Right lobe of liver (tissue), 6 donors: ENCODE measurements around the gene GALNT13. TPM values are rescaled to one million over a fixed set of nuclear protein-coding genes. Genes with fewer than 3 reads are reported as not detected.

Experiments used
- ATAC-seq, 4 donors: fragments of 200-7000 bp; cut with Tn5 transposase; one replicate each; pipeline ENCODE4 v1.9.1; 2020; ENCODE audit warnings: mild to moderate bottlenecking in 4 of 4, moderate library complexity in 4 of 4
- DNase-seq, 3 donors: peaks; one replicate each; pipeline ENCODE4 v3.0.0-alpha.2; 2020
- H3K27ac ChIP-seq, 3 donors: fragments of 200-600 bp; one replicate each; pipeline ENCODE4 v1.8.0; 2022
- H3K27me3 ChIP-seq, 2 donors: fragments of 200-600 bp; one replicate each; pipeline ENCODE4 v1.8.0; 2022
- H3K36me3 ChIP-seq, 4 donors: fragments of 200-600 bp; sonication (generic) in 1 of 4; one replicate each; pipeline versions ENCODE4 v1.5.1 to v1.8.0; 2017 to 2022; ENCODE audit warnings: control low read depth in 1 of 4
- H3K4me1 ChIP-seq, 4 donors: fragments of 200-600 bp; sonication (generic) in 1 of 4; one replicate each; pipeline versions ENCODE4 v1.5.1 to v1.8.0; 2017 to 2022; ENCODE audit warnings: control low read depth in 1 of 4
- H3K4me3 ChIP-seq, 3 donors: fragments of 200-600 bp; one replicate each; pipeline ENCODE4 v1.8.0; 2022
- H3K9me3 ChIP-seq, 4 donors: fragments of 200-600 bp; sonication (generic) in 1 of 4; one replicate each; pipeline versions ENCODE4 v1.5.1 to v1.8.0; 2017 to 2022; ENCODE audit warnings: control low read depth in 1 of 4
- POLR2A ChIP-seq: fragments of 450-650 bp; IDR thresholded peaks from one replicate; pipeline ENCODE4 v1.6.1; 2017; ENCODE audit warnings: antibody characterized with exemption, mild to moderate bottlenecking
- WGBS: methylation state at CpG from one replicate; pipeline ENCODE4 v1.1.6; 2018; ENCODE audit warnings: low coverage, low lambda C conversion rate; ENCODE audit not compliant: insufficient coverage; ENCODE audit errors: missing lambda C conversion rate; 5-methylcytosine and 5-hydroxymethylcytosine counted together
- intact Hi-C, 2 donors: fragments of 100-400 bp; cut with DNase I; formaldehyde crosslinking; loops; one replicate each; pipeline versions ENCODE4 v1.11.2 to v1.14.1; 2022
- total RNA-seq, 6 experiments: library from RNA; depleted of rRNA in 2 of 6; stranded (reverse); fragments of >200 nt in 2 of 6; fragmentation: NEBNext Ultra II Directional in 3 of 6; extraction: Animal tissue kit (Norgen Biotek cat#: 25700) in 3 of 6; gene quantifications; one replicate each; pipeline versions ENCODE4 v1.1.0 to v1.2.4, GENCODE V29; 2016 to 2023
- TF ChIP-seq, protein P1 (sequence below), 4 donors: fragments of 200-600 bp in 3 of 4; fragments of 450-650 bp in 1 of 4; IDR thresholded peaks; one replicate each; pipeline versions ENCODE4 v1.5.1 to v1.8.0; 2016 to 2022; ENCODE audit warnings: antibody characterized with exemption in 4 of 4, mild to moderate bottlenecking in 2 of 4
- donor health status: DM: no; HTN: yes; CAD: no.
- donor health status: DM: no; HTN: no; CAD: no.
- donor health status: DM: no; HTN: no; CAD: no.
- donor health status: DM: no; HTN: yes; CAD: no.
- donor health status: DM: no; HTN: yes; CAD: no.

GALNT13 gene
- total RNA-seq, 6 experiments from 2014 or later: not detected

GRCh38 chr2:154403242-154403790 is 531.6 kb downstream of the GALNT13 start:
- H3K9me3 ChIP-seq: no peaks in the 10 kb centered on the region
- no peaks in the 10 kb centered on the region for H3K36me3 ChIP-seq
- TF ChIP-seq POLR2A: no peak
- TF ChIP-seq, protein P1, sequence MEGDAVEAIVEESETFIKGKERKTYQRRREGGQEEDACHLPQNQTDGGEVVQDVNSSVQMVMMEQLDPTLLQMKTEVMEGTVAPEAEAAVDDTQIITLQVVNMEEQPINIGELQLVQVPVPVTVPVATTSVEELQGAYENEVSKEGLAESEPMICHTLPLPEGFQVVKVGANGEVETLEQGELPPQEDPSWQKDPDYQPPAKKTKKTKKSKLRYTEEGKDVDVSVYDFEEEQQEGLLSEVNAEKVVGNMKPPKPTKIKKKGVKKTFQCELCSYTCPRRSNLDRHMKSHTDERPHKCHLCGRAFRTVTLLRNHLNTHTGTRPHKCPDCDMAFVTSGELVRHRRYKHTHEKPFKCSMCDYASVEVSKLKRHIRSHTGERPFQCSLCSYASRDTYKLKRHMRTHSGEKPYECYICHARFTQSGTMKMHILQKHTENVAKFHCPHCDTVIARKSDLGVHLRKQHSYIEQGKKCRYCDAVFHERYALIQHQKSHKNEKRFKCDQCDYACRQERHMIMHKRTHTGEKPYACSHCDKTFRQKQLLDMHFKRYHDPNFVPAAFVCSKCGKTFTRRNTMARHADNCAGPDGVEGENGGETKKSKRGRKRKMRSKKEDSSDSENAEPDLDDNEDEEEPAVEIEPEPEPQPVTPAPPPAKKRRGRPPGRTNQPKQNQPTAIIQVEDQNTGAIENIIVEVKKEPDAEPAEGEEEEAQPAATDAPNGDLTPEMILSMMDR (IDR thresholded peaks at IDR 0.05): no peak
- no peak for ATAC-seq
- DNase-seq: no peak
- WGBS: 59% methylated on average over 3 of the region's 3 CpGs
- no peaks in the 10 kb centered on the region for H3K4me1 ChIP-seq
- intact Hi-C loops: no loop called here
- no peaks in the 10 kb centered on the region for H3K27me3 ChIP-seq
- H3K27ac ChIP-seq: no peak overlapping the region
- H3K4me3 ChIP-seq: no peak overlapping the region

GRCh38 chr2:154408786-154409185 is 537.1 kb downstream of the GALNT13 start:
- Histone ChIP-seq H3K36me3 (no peaks in the 10 kb centered on the region), H3K9me3 (no peaks in the 10 kb centered on the region), H3K27me3 (no peaks in the 10 kb centered on the region), H3K4me3 (no peak overlapping the region), H3K27ac (no peak overlapping the region), H3K4me1 (no peaks in the 10 kb centered on the region)
- ATAC-seq (no peak), DNase-seq (no peak)
- intact Hi-C loops: no loop called here
- TF ChIP-seq, protein P1 (IDR thresholded peaks at IDR 0.05): no peak
- no peak for TF ChIP-seq POLR2A
- WGBS: 54% methylated on average over 1 of the region's 1 CpG

DNA sequence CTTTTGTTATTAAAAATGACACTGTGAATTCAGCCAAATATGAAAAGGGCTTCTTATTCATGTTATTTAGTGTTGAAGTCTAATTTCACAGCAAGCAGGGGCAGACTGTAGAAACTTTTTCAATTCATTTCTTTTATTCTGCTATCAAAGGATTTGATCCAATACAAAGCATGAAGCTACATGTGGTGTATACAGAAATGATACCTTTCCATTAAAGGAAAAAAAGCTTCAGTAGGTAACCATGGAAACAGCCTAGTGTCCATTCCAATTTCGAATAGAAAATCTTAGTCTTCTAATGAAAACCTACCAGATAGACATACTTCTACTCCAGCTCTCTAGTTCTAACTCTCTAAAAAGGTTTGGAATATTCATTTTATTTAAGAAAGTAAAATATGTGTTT is 550.5 kb downstream of the GALNT13 start:
- intact Hi-C loops: no loop called here
- H3K9me3 ChIP-seq: no peaks in the 10 kb centered on the region
- no peaks in the 10 kb centered on the region for H3K27me3 ChIP-seq
- H3K27ac ChIP-seq: no peak overlapping the region
- H3K4me1 ChIP-seq: no peaks in the 10 kb centered on the region
- DNase-seq (no peak), ATAC-seq (no peak)
- 47% methylated on average over 1 of the region's 1 CpG for WGBS
- H3K36me3 ChIP-seq: no peaks in the 10 kb centered on the region
- TF ChIP-seq, protein P1 (IDR thresholded peaks at IDR 0.05): no peak
- no peak for TF ChIP-seq POLR2A
- no peak overlapping the region for H3K4me3 ChIP-seq

- Histone ChIP-seq H3K4me3 (no peak overlapping the region), H3K36me3 (no peaks in the 10 kb centered on the region), H3K9me3 (no peaks in the 10 kb centered on the region), H3K27me3 (no peaks in the 10 kb centered on the region), H3K27ac (no peak overlapping the region), H3K4me1 (no peaks in the 10 kb centered on the region)
- DNase-seq: no peak
- TF ChIP-seq POLR2A: no peak
- TF ChIP-seq, protein P1 (IDR thresholded peaks at IDR 0.05): no peak
- intact Hi-C loops: no loop called here
- 60% methylated on average over 2 of the region's 2 CpGs for WGBS
- ATAC-seq: no peak
Observed at GRCh38 chr2:154425994-154426393, 554.3 kb downstream of the GALNT13 start.

DNA sequence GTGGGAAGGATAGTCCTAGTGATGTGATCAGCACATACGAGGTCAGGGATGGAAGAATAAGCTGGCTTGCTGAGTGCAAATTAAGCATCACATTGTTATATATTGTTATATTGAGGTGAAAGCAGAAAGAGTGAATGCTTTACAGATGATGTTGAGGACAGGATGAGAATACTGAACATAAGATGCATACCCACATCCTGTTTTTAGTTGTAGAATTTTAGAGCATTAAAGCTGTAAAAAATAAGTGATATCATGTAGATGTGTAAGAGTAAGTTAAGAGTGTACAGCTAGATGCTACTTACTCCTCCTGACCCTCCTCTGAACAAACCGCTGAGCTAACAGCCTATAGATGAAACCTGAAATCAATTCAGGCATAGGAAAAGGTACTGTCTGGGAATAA is 555.7 kb downstream of the GALNT13 start:
- ATAC-seq: no peak
- Histone ChIP-seq H3K36me3 (no peaks in the 10 kb centered on the region), H3K27me3 (no peaks in the 10 kb centered on the region), H3K27ac (no peak overlapping the region), H3K4me3 (no peak overlapping the region), H3K9me3 (no peaks in the 10 kb centered on the region), H3K4me1 (no peaks in the 10 kb centered on the region)
- no peak for TF ChIP-seq POLR2A
- TF ChIP-seq, protein P1 (IDR thresholded peaks at IDR 0.05): no peak
- DNase-seq: no peak
- intact Hi-C loops: no loop called here
- WGBS: 53% methylated on average over 2 of the region's 2 CpGs
